CD14-positive monocyte (primary cell): ENCODE measurements around the gene ELN. TPM values are rescaled to one million over a fixed set of nuclear protein-coding genes. Genes with fewer than 3 reads are reported as not detected.
"Not testable (repeated sequence)": the region's sequence is repeated elsewhere in the genome, so short reads cannot be mapped to it uniquely, and the experiment has no call there.

ENCODE experiments used
- DNase-seq, 3 donors: peaks; one replicate each; pipeline ENCODE4 v3.0.0-alpha.2; 2011 to 2022
- H2AFZ ChIP-seq: 2 replicates; pipeline ENCODE4 v1.6.0; 2012; ENCODE audit warnings: mild to moderate bottlenecking, low read depth, low read length, inconsistent platforms; ENCODE audit not compliant: insufficient read depth, poor library complexity, severe bottlenecking
- H3K27ac ChIP-seq, 2 donors: 1 replicate in 1 of 2; 2 replicates in 1 of 2; pipeline ENCODE4 v1.5.1; 2012 to 2013; ENCODE audit warnings: low read length in 2 of 2, control low read depth in 1 of 2, inconsistent platforms in 1 of 2, low read depth in 1 of 2, mild to moderate bottlenecking in 1 of 2
- H3K27me3 ChIP-seq, 2 donors: one replicate each; pipeline versions ENCODE4 v1.6.0 to v1.6.1; 2011 to 2013; ENCODE audit warnings: low read length in 2 of 2; ENCODE audit not compliant: control insufficient read depth in 2 of 2, insufficient read depth in 2 of 2
- H3K36me3 ChIP-seq, 2 donors: replicated peaks in 1 of 2; 1 replicate in 1 of 2; 2 replicates in 1 of 2; pipeline versions ENCODE4 v1.5.1 to v1.6.1; 2012 to 2013; ENCODE audit warnings: low read length in 2 of 2, control low read depth in 1 of 2, inconsistent platforms in 1 of 2, mild to moderate bottlenecking in 1 of 2; ENCODE audit not compliant: insufficient read depth in 2 of 2, control insufficient read depth in 1 of 2
- H3K4me1 ChIP-seq, 2 donors: 1 replicate in 1 of 2; 2 replicates in 1 of 2; pipeline versions ENCODE4 v1.5.1 to v1.6.1; 2012 to 2013; ENCODE audit warnings: low read length in 2 of 2, control low read depth in 1 of 2, inconsistent platforms in 1 of 2, mild to moderate bottlenecking in 1 of 2, moderate library complexity in 1 of 2; ENCODE audit not compliant: insufficient read depth in 2 of 2, control insufficient read depth in 1 of 2
- H3K4me2 ChIP-seq: replicated peaks from 2 replicates; pipeline ENCODE3; 2012; ENCODE audit warnings: low read length, moderate library complexity, mild to moderate bottlenecking; ENCODE audit not compliant: poor library complexity, severe bottlenecking; ENCODE audit errors: extremely low read depth
- H3K4me3 ChIP-seq, 3 experiments: fragments of 200-600 bp in 1 of 3; sonication (generic) in 1 of 3; replicated peaks in 1 of 3; 1 replicate in 2 of 3; 2 replicates in 1 of 3; pipeline ENCODE4 v1.5.1; 2011 to 2013; ENCODE audit warnings: low read length in 3 of 3, mild to moderate bottlenecking in 3 of 3, control low read depth in 2 of 3, low read depth in 2 of 3, inconsistent platforms in 1 of 3, moderate library complexity in 1 of 3
- H3K79me2 ChIP-seq: 2 replicates; pipeline ENCODE4 v1.6.0; 2012; ENCODE audit warnings: mild to moderate bottlenecking, control low read depth, inconsistent platforms, low read length, moderate library complexity; ENCODE audit not compliant: insufficient read depth
- H3K9ac ChIP-seq: 2 replicates; pipeline ENCODE4 v1.6.0; 2017; ENCODE audit warnings: low read length, mild to moderate bottlenecking; ENCODE audit not compliant: insufficient read depth, poor library complexity, severe bottlenecking
- H3K9me3 ChIP-seq, 2 donors: replicated peaks in 1 of 2; 1 replicate in 1 of 2; 2 replicates in 1 of 2; pipeline versions ENCODE4 v1.5.1 to v1.6.1; 2012 to 2013; ENCODE audit warnings: low read length in 2 of 2, control low read depth in 1 of 2; ENCODE audit not compliant: control insufficient read depth in 1 of 2, insufficient read depth in 1 of 2
- H4K20me1 ChIP-seq: 2 replicates; pipeline ENCODE4 v1.6.0; 2012; ENCODE audit warnings: mild to moderate bottlenecking, low read length, control low read depth, moderate library complexity; ENCODE audit not compliant: insufficient read depth
- H3K27ac Mint-ChIP-seq, 7 donors: one replicate each; pipeline ENCODE4 v1.8.0; 2020; ENCODE audit warnings: mild to moderate bottlenecking in 7 of 7, mixed read lengths in 7 of 7, moderate library complexity in 6 of 7, inconsistent platforms in 2 of 7
- H3K27me3 Mint-ChIP-seq, 3 donors: one replicate each; pipeline ENCODE4 v1.8.0; 2021 to 2022; ENCODE audit warnings: low read depth in 3 of 3, mild to moderate bottlenecking in 3 of 3, mixed read lengths in 3 of 3, moderate library complexity in 3 of 3, inconsistent platforms in 1 of 3
- H3K36me3 Mint-ChIP-seq, 2 donors: one replicate each; pipeline ENCODE4 v1.8.0; 2020; ENCODE audit warnings: mixed read lengths in 2 of 2, inconsistent platforms in 1 of 2, mild to moderate bottlenecking in 1 of 2
- H3K4me1 Mint-ChIP-seq: one replicate; pipeline ENCODE4 v1.8.0; 2020; ENCODE audit warnings: mild to moderate bottlenecking, mixed read lengths
- H3K4me3 Mint-ChIP-seq, 2 donors: one replicate each; pipeline ENCODE4 v1.8.0; 2020; ENCODE audit warnings: mild to moderate bottlenecking in 2 of 2, mixed read lengths in 2 of 2, moderate library complexity in 1 of 2
- H3K9me3 Mint-ChIP-seq, 7 donors: one replicate each; pipeline ENCODE4 v1.8.0; 2020 to 2022; ENCODE audit warnings: mixed read lengths in 7 of 7, mild to moderate bottlenecking in 6 of 7, moderate library complexity in 6 of 7, inconsistent platforms in 2 of 7
- WGBS: methylation state at CpG from one replicate; pipeline ENCODE4 v1.1.5; 2013; ENCODE audit warnings: missing lambda C conversion rate; ENCODE audit not compliant: insufficient coverage; 5-methylcytosine and 5-hydroxymethylcytosine counted together
- intact Hi-C, 2 donors: fragments of 100-400 bp; cut with micrococcal nuclease; formaldehyde crosslinking; loops; one replicate each; pipeline versions ENCODE4 v1.15.0 to v1.15.1; 2023
- polyA plus RNA-seq, 3 donors: library from polyadenylated mRNA; depleted of rRNA in 1 of 3; unstranded in 2 of 3; stranded (reverse) in 1 of 3; fragments of 300-500 nt in 2 of 3; fragments of >200 nt in 1 of 3; fragmentation: Illumina TruSeq in 2 of 3; gene quantifications; 1 replicate in 2 of 3; 2 replicates in 1 of 3; pipeline ENCODE4 v1.2.3, GENCODE V29; 2012 to 2021
- TF ChIP-seq, protein P1 (sequence below): fragments of 200-600 bp; IDR thresholded peaks from one replicate; pipeline ENCODE4 v1.8.0; 2022; ENCODE audit warnings: antibody characterized with exemption, mild to moderate bottlenecking

Gene ELN
- polyA plus RNA-seq, 3 donors, result not detected

DNA sequence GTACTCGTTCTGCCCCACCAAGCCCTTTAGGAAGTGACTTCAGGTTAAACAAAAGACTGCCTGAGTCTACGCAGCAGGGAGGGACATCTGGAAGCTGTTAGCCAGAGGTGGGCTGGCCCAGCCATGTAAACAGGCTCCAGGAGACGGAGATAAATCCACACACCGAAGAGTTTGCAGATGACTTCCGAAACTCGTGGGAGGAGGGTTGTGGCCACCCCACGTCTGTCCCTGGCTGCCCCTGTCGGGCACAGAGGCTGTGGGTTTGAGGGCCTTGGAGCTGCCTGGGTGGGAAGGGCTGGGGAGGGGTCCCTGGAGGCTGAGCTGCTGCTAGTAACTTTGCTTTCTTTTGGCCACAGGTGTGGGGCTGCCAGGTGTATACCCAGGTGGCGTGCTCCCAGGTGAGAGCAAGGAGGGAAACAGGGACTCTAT, 15.6 kb downstream of the ELN start:
- no peak overlapping the region for H3K9ac ChIP-seq
- Mint-ChIP-seq H3K4me3 (no peak overlapping the region), H3K27me3 (peaks cover 2 to 6% (median 2%) of the 10 kb centered on the region in 3 donors), H3K4me1 (no peaks in the 10 kb centered on the region), H3K27ac (no peak overlapping the region), H3K36me3 (no peaks in the 10 kb centered on the region), H3K9me3 (no peaks in the 10 kb centered on the region)
- no peak overlapping the region for H2AFZ ChIP-seq
- H3K4me2 ChIP-seq, result no peak overlapping the region
- 92% methylated on average over 9 of the region's 9 CpGs for WGBS
- no peaks in the 10 kb centered on the region for H4K20me1 ChIP-seq
- no peaks in the 10 kb centered on the region for H3K4me1 ChIP-seq
- intact Hi-C loops, result loop anchor here in 1 of 2 donors (10.0 kb wide), 1 partner anchor 269 kb away; the partner anchor contains the start of gene CLDN3
- H3K36me3 ChIP-seq, result no peaks in the 10 kb centered on the region
- DNase-seq, result no peak
- H3K27me3 ChIP-seq, result no peaks in the 10 kb centered on the region
- TF ChIP-seq, protein P1, sequence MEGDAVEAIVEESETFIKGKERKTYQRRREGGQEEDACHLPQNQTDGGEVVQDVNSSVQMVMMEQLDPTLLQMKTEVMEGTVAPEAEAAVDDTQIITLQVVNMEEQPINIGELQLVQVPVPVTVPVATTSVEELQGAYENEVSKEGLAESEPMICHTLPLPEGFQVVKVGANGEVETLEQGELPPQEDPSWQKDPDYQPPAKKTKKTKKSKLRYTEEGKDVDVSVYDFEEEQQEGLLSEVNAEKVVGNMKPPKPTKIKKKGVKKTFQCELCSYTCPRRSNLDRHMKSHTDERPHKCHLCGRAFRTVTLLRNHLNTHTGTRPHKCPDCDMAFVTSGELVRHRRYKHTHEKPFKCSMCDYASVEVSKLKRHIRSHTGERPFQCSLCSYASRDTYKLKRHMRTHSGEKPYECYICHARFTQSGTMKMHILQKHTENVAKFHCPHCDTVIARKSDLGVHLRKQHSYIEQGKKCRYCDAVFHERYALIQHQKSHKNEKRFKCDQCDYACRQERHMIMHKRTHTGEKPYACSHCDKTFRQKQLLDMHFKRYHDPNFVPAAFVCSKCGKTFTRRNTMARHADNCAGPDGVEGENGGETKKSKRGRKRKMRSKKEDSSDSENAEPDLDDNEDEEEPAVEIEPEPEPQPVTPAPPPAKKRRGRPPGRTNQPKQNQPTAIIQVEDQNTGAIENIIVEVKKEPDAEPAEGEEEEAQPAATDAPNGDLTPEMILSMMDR, result no peak
- no peak overlapping the region for H3K4me3 ChIP-seq
- no peaks in the 10 kb centered on the region for H3K79me2 ChIP-seq
- H3K27ac ChIP-seq, result no peak overlapping the region
- H3K9me3 ChIP-seq, result no peaks in the 10 kb centered on the region

DNA sequence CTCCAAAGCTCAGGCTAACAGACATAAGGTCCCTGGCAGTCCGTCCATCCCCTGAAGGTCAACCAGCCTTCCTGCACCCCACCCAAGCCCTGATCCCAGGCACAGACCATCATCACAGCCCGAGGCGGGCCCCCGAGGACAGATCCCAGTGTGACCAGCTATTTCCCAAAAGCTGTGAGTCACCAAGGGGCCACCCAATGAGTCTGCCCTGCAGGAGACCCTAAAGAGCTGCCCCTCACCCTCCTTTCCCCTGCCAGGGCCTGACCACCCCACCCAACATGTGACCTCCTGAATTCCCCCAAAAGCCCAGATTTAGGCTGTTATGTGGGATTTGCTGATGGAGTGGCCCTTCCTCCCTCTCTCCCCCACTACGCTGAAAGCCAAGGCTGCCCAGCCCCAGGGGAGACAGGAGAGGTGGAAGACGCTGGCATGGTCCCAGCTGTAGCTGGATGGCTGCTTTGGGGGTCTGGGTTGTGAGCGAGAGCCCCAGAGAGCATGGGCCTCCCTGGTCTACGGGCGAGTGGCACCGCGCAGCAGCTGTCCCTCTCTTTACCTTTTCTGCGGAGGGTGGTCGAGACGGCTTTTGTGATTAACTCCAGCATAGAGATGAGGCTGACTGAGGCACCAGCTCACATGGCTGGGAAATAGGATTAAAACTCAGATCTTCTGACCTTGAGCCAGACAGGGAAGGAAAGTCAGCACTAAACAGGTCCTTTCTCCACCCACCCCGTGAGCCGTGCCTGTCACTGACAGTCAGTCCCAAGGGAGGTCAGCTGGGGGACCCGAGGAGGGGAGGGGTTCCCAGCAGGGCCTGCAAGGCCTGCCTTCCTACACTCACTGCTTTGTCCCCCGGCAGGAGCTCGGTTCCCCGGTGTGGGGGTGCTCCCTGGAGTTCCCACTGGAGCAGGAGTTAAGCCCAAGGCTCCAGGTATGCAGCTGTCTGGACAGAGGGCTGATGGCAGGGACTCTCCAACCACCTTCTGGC, 16.7 kb downstream of the ELN start:
- H3K4me1 Mint-ChIP-seq, result no peaks in the 10 kb centered on the region
- Histone ChIP-seq H3K4me2 (no peak overlapping the region), H3K9me3 (no peaks in the 10 kb centered on the region), H2AFZ (no peak overlapping the region), H3K27ac (no peak overlapping the region), H3K4me1 (no peaks in the 10 kb centered on the region), H3K4me3 (no peak overlapping the region), H3K79me2 (no peaks in the 10 kb centered on the region), H3K36me3 (no peaks in the 10 kb centered on the region), H4K20me1 (no peaks in the 10 kb centered on the region), H3K9ac (no peak overlapping the region), H3K27me3 (no peaks in the 10 kb centered on the region)
- TF ChIP-seq, protein P1, result no peak
- no peak for DNase-seq
- 94% methylated on average over 16 of the region's 20 CpGs for WGBS
- H3K4me3 Mint-ChIP-seq, result no peak overlapping the region
- H3K27ac Mint-ChIP-seq, result no peak overlapping the region
- H3K27me3 Mint-ChIP-seq, result peaks cover 2 to 6% (median 2%) of the 10 kb centered on the region in 3 donors
- H3K36me3 Mint-ChIP-seq, result no peaks in the 10 kb centered on the region
- intact Hi-C loops, result loop anchor here in 1 of 2 donors (10.0 kb wide), 1 partner anchor 270 kb away; the partner anchor contains the start of gene CLDN3
- H3K9me3 Mint-ChIP-seq, result no peaks in the 10 kb centered on the region

DNA sequence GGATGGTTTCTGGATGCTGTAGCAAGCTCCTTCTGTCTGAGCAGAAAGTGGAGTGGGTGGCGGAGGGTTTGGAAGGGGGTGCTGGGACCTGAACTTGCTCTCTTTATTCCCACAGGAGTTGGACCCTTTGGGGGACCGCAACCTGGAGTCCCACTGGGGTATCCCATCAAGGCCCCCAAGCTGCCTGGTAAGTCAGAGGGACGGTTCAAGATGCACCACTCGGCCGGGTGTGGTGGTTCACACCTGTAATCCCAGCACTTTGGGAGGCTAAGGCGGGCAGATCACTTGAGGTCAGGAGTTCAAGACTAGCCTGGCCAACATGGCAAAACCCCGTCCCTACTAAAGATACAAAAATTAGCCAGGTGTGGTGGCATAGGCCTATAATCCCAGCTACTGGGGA, 18.6 kb downstream of the ELN start:
- not testable (repeated sequence) for H3K36me3 ChIP-seq, H3K4me1 ChIP-seq, H3K9ac ChIP-seq, DNase-seq, H3K27me3 ChIP-seq, H3K79me2 ChIP-seq, H2AFZ ChIP-seq, H3K9me3 ChIP-seq, H3K4me1 Mint-ChIP-seq, H3K27ac Mint-ChIP-seq, H3K36me3 Mint-ChIP-seq, H3K27me3 Mint-ChIP-seq, H3K27ac ChIP-seq, H3K4me3 ChIP-seq, H4K20me1 ChIP-seq, H3K4me3 Mint-ChIP-seq, H3K9me3 Mint-ChIP-seq, H3K4me2 ChIP-seq
- intact Hi-C loops, result loop anchor here in 1 of 2 donors (10.0 kb wide), 1 partner anchor 272 kb away; the partner anchor contains the start of gene CLDN3
- WGBS, result 89% methylated on average over 5 of the region's 7 CpGs
